ENCODE measurements around the gene NYNRIN.

NYNRIN gene

DNA sequence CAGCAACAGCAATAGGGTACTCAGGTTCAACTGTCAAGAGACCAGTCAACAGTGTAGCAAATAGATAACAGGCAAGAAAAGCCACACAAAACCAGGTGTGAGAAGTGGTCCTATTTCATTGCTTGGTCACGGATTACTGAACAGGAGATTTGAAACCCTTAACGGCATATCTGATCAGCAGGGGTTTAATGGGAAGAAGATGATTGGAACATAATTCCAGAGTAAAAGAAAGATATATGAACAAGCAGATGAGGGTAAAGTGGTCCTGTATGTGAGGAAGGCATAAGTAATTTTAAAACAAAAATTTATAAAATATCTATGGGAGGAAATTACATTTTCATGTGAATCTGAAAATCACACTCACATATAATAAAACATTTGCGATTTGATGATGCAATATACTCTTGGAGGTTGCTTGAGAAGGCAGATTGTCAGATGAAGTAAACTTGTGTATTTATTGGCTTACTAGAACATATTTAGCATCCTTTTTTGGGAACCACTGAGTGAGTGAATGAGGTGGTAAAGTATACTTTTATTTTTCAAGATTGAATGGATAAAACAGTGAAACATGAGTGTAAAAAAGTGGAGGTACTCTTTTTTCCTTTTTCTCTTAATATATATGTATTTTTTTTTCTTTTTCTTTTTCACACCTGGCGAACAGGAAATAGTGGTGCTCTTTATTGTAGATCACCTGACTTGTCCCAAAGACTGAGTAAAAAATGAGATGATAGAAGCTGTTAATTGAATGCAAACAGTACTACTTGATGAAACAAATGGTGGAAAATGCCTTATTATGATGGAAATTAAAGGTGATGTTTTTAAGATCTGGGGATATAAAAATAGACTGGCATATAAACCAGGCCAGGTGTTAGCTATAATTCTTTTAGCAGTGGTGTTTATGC lies 65.3 kb downstream of the NYNRIN start:
- no peak for DNase-seq

GRCh38 chr14:24465368-24465767 lies 66.6 kb downstream of the NYNRIN start:
- DNase-seq, result no peak

DNA sequence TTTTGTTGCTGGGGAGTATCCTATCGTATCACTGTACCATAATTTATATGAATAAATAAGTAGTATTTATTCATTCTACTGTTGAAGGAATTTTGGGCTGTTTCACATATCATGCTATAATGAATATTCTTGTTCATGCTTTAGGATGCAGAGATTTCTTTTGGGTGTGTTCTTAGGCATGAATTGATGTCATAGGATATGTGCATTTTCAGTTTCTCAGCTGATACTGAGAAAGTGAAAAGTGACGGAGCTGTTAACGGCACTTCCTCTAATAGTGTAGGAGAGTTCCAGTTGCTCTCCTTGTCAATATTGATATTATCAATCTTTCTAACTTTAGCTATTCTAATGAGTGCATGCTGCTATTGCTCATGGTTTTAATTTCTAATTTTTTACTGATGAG lies 67.0 kb downstream of the NYNRIN start:
- DNase-seq, result no peak
